Lower leg skin (tissue), 3 donors: Measurements from ENCODE around the gene RPL35A.

Experiments used
- POLR2A ChIP-seq, 2 donors: fragments of 450-650 bp; IDR thresholded peaks; one replicate each; pipeline ENCODE4 v1.6.1; 2016 to 2017; ENCODE audit warnings: antibody characterized with exemption in 2 of 2, mild to moderate bottlenecking in 1 of 2, moderate library complexity in 1 of 2
- TF ChIP-seq, protein P1 (sequence below), 3 donors: fragments of 450-650 bp; IDR thresholded peaks; one replicate each; pipeline ENCODE4 v1.5.1; 2016; ENCODE audit warnings: antibody characterized with exemption in 3 of 3, mild to moderate bottlenecking in 3 of 3, moderate library complexity in 2 of 3

GRCh38 chr3:197906023-197906849 is 43.8 kb upstream of the RPL35A start:
- TF ChIP-seq, protein P1, sequence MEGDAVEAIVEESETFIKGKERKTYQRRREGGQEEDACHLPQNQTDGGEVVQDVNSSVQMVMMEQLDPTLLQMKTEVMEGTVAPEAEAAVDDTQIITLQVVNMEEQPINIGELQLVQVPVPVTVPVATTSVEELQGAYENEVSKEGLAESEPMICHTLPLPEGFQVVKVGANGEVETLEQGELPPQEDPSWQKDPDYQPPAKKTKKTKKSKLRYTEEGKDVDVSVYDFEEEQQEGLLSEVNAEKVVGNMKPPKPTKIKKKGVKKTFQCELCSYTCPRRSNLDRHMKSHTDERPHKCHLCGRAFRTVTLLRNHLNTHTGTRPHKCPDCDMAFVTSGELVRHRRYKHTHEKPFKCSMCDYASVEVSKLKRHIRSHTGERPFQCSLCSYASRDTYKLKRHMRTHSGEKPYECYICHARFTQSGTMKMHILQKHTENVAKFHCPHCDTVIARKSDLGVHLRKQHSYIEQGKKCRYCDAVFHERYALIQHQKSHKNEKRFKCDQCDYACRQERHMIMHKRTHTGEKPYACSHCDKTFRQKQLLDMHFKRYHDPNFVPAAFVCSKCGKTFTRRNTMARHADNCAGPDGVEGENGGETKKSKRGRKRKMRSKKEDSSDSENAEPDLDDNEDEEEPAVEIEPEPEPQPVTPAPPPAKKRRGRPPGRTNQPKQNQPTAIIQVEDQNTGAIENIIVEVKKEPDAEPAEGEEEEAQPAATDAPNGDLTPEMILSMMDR (IDR thresholded peaks at IDR 0.05): peak in 1 of 3 donors; percentile 70
- TF ChIP-seq POLR2A (IDR thresholded peaks at IDR 0.05): no peak
